Peyer's patch (tissue), 4 donors: ENCODE data around the gene RBMS2. TPM values are rescaled to one million over a fixed set of nuclear protein-coding genes. Genes with fewer than 3 reads are reported as not detected.

ENCODE experiments used
- DNase-seq, 3 donors: peaks; one replicate each; pipeline ENCODE4 v3.0.0-alpha.2; 2017 to 2019
- H3K27ac ChIP-seq, 4 donors: fragments of 200-600 bp; sonication (generic); one replicate each; pipeline ENCODE4 v1.5.1; 2016 to 2019
- H3K27me3 ChIP-seq, 2 donors: fragments of 200-600 bp; sonication (generic); one replicate each; pipeline ENCODE4 v1.5.1; 2019
- H3K36me3 ChIP-seq, 3 donors: fragments of 200-600 bp; sonication (generic); one replicate each; pipeline ENCODE4 v1.5.1; 2016 to 2019
- H3K4me1 ChIP-seq, 4 donors: fragments of 200-600 bp; sonication (generic); one replicate each; pipeline ENCODE4 v1.5.1; 2016 to 2019
- H3K4me3 ChIP-seq, 4 donors: fragments of 200-600 bp; sonication (generic); 1 replicate in 3 of 4; 2 replicates in 1 of 4; pipeline ENCODE4 v1.5.1; 2016 to 2019; ENCODE audit warnings: mild to moderate bottlenecking in 1 of 4
- H3K9me3 ChIP-seq, 4 donors: fragments of 200-600 bp; sonication (generic); one replicate each; pipeline ENCODE4 v1.5.1; 2016 to 2019; ENCODE audit warnings: mild to moderate bottlenecking in 1 of 4
- POLR2A ChIP-seq, 2 donors: fragments of 450-650 bp; IDR thresholded peaks; one replicate each; pipeline ENCODE4 v1.5.1; 2017; ENCODE audit warnings: antibody characterized with exemption in 2 of 2, mild to moderate bottlenecking in 2 of 2, moderate library complexity in 2 of 2
- total RNA-seq, 4 donors: library from RNA; depleted of rRNA; stranded (reverse); fragments of >200 nt; gene quantifications; one replicate each; pipeline ENCODE4 v1.1.0, GENCODE V29; 2016
- TF ChIP-seq, protein P1 (sequence below), 6 experiments: fragments of 450-650 bp in 4 of 6; fragments of 200-600 bp in 2 of 6; sonication (generic) in 1 of 6; IDR thresholded peaks; one replicate each; pipeline ENCODE4 v1.5.1; 2017 to 2019; ENCODE audit warnings: antibody characterized with exemption in 6 of 6, mild to moderate bottlenecking in 3 of 6, moderate library complexity in 1 of 6

Gene RBMS2
- total RNA-seq, 4 donors from 2014 or later: 10.7 to 22.3 (median 12.5) TPM

DNA sequence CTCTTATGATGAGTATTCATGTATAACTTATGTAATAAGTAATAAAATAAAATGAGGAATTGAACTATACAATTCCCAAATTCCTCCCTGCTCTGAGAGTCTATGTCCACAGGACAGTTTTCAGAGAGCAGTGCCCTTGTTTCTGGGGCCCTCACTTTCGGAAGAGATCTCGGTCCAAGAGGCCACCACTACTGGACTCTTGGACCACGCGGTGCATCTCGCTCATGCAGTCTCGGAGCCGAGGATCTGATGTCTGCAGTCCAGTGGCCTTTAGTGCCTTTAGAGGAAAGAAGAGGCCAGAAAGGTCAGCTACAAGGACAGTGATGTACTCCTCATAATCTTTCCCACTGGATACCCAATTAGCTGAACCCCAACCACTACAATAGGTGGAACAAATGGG is 42.0 kb upstream of the RBMS2 start:
- Histone ChIP-seq H3K9me3 (no peaks in the 10 kb centered on the region), H3K27me3 (no peaks in the 10 kb centered on the region), H3K27ac (no peak overlapping the region), H3K4me3 (no peak overlapping the region), H3K4me1 (no peaks in the 10 kb centered on the region), H3K36me3 (no peaks in the 10 kb centered on the region)
- no peak for DNase-seq
- no peak for TF ChIP-seq POLR2A (IDR thresholded peaks at IDR 0.05)
- TF ChIP-seq, protein P1, sequence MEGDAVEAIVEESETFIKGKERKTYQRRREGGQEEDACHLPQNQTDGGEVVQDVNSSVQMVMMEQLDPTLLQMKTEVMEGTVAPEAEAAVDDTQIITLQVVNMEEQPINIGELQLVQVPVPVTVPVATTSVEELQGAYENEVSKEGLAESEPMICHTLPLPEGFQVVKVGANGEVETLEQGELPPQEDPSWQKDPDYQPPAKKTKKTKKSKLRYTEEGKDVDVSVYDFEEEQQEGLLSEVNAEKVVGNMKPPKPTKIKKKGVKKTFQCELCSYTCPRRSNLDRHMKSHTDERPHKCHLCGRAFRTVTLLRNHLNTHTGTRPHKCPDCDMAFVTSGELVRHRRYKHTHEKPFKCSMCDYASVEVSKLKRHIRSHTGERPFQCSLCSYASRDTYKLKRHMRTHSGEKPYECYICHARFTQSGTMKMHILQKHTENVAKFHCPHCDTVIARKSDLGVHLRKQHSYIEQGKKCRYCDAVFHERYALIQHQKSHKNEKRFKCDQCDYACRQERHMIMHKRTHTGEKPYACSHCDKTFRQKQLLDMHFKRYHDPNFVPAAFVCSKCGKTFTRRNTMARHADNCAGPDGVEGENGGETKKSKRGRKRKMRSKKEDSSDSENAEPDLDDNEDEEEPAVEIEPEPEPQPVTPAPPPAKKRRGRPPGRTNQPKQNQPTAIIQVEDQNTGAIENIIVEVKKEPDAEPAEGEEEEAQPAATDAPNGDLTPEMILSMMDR (IDR thresholded peaks at IDR 0.05): no peak

DNA sequence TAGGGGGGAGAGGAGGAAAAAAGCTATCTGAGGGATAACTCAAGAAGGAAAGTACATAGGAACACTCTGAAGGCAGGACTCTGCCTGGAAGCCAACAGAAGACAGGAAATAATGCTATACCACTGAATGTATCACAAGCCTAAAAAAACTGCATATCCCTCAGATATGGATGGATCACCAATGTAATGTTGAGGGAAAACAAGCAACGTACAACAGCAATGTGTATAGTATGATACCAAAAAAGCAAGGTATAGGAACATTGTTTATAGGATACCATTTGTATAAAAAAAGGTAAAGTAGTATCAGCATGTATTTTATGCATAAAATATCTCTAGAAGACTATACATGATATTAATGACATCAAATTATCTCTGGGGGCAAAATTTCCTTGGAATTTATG is 37.1 kb upstream of the RBMS2 start:
- no peak for DNase-seq
- Histone ChIP-seq H3K4me3 (no peak overlapping the region), H3K9me3 (no peaks in the 10 kb centered on the region), H3K4me1 (peaks cover 0 to 12% (median 3%) of the 10 kb centered on the region in 4 donors), H3K27me3 (no peaks in the 10 kb centered on the region), H3K36me3 (no peaks in the 10 kb centered on the region), H3K27ac (no peak overlapping the region)
- TF ChIP-seq, protein P1 (IDR thresholded peaks at IDR 0.05): no peak
- no peak for TF ChIP-seq POLR2A (IDR thresholded peaks at IDR 0.05)

DNA sequence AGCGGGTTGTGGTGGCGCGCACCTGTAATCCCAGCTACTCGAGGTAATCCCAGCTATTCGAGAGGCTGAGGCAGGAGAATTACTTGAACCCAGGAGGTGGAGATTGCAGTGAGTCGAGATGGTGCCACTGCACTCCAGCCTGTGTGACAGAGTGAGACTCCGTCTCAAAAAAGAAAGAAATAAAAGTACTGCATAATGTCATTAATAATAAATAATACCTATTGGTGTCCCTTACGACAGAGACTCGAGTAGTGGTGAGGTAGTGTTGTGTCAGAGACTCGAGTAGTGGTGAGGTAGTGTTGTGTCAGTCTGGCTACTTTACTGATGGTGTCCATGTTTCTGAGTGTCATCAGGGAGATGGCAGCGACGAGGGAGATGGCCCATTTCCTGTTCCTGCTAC is 34.9 kb upstream of the RBMS2 start:
- peaks cover 0 to 12% (median 3%) of the 10 kb centered on the region in 4 donors for H3K4me1 ChIP-seq
- DNase-seq: no peak
- H3K27ac ChIP-seq: no peak overlapping the region
- TF ChIP-seq POLR2A (IDR thresholded peaks at IDR 0.05): no peak
- TF ChIP-seq, protein P1 (IDR thresholded peaks at IDR 0.05): no peak
- H3K27me3 ChIP-seq: no peaks in the 10 kb centered on the region
- no peaks in the 10 kb centered on the region for H3K9me3 ChIP-seq
- H3K4me3 ChIP-seq: no peak overlapping the region
- no peaks in the 10 kb centered on the region for H3K36me3 ChIP-seq

DNA sequence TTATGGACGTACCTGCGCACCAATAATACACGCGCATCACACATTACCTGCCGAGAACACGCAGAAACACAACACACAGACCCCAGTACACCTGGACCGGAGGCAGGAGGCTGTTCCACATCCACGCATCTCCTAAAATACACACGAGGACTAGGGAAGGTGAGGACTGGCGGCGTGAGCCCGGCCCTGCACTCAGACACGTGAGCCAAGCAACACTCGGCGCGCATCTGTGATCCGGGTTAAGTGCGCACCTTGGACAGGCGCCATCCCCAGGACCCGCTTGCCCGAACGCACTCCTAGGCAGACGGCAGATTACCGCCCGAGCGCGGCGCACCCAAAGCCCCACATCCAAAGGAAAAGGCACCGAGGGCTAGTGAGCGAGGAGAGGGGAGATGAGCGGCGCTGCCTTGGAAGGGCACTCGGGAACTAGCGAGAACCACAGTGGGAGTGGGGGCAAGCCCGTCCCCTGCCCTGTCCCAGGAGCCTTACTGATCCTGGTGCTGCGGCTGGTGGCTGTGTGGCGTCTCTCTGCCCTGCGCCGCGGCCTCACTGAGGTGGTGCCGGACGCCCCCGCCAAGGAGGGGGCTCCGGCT is 34.1 kb upstream of the RBMS2 start:
- Histone ChIP-seq H3K9me3 (no peaks in the 10 kb centered on the region), H3K4me3 (peak overlapping the region; percentile 43 to 77 (median 64)), H3K4me1 (peaks cover 0 to 12% (median 3%) of the 10 kb centered on the region in 4 donors), H3K27ac (peak overlapping the region in 1 of 4 donors; percentile 75), H3K36me3 (no peaks in the 10 kb centered on the region), H3K27me3 (no peaks in the 10 kb centered on the region)
- DNase-seq: peak; percentile 36 to 61 (median 56)
- no peak for TF ChIP-seq POLR2A (IDR thresholded peaks at IDR 0.05)
- TF ChIP-seq, protein P1 (IDR thresholded peaks at IDR 0.05): no peak

DNA sequence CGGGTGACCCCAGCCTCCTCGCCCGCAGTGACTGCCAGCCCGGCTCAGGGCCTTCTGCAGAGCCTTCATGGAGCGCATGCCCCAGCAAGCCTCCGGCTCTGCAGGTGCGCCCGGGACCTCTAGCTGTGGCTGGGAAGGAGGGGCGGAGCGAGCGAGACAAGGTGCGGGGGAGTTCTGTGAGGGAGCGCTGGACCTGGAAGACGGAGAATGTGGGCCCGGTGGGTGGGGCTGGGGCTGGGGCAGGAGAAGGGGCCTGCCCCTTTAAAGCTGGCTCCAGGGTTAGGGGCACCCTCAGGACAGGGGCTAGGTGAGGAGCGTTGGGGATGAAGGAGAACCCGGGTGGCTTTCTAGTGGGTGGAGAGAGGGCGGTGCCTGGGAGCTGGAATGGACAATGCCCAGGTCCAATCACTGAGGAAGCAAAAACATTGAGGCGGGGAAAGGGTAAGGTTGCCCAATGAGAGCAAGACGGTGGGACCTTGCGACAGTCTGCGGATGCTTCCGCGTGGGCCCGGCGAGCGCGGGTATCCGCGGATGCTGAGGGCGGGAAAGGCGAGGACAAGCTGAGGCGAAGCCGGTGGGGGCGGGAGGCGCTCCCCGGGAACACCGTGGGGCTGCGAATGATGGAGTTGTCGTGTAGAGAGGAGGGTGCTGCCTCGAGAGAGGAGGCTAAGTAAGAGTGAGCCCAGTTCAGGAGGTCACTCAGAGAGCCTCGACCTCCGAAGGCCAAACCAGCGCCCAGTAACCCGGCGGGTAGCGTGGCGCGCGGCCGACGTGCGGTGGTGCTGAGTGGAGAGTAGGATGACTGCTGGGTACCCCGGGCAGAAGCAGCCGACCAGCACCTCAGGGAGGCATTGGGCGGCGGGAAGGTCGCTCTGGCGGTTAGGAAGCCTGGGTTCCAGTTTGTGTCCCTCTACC is 33.3 kb upstream of the RBMS2 start, which contains the start of gene GLS2:
TSS of gene GLS2 (minus strand) at position 121 of the 915 bp plus-strand sequence. CDS start at position 78, 43 bp downstream.
- Histone ChIP-seq H3K27me3 (no peaks in the 10 kb centered on the region), H3K4me1 (peaks cover 0 to 12% (median 3%) of the 10 kb centered on the region in 4 donors), H3K36me3 (no peaks in the 10 kb centered on the region), H3K27ac (peak within 1 kb of the TSS in 1 of 4 donors; percentile 75), H3K4me3 (peak within 1 kb of the TSS; percentile 43 to 77 (median 64)), H3K9me3 (no peaks in the 10 kb centered on the region)
- peak; percentile 77 to 91 (median 82) for DNase-seq
- TF ChIP-seq POLR2A (IDR thresholded peaks at IDR 0.05): no peak
- TF ChIP-seq, protein P1 (IDR thresholded peaks at IDR 0.05): no peak
